KMS-11 (cell line): ENCODE measurements around the gene DRC1.

Source experiments
- H2AFZ ChIP-seq: fragments of 200-600 bp; sonication (generic); 2 replicates; pipeline ENCODE4 v1.6.1; 2016; ENCODE audit warnings: antibody characterized with exemption, mixed run types, low read depth
- H3K27ac ChIP-seq: fragments of 200-600 bp; sonication (generic); 2 replicates; pipeline ENCODE4 v1.6.1; 2016; ENCODE audit warnings: mild to moderate bottlenecking, mixed run types
- H3K27me3 ChIP-seq: fragments of 200-600 bp; sonication (generic); 2 replicates; pipeline ENCODE4 v1.6.1; 2017; ENCODE audit warnings: mild to moderate bottlenecking, low read depth, mixed run types, moderate library complexity; ENCODE audit not compliant: insufficient read depth
- H3K36me3 ChIP-seq: fragments of 200-600 bp; sonication (generic); 2 replicates; pipeline ENCODE4 v1.6.1; 2017; ENCODE audit warnings: mild to moderate bottlenecking, mixed run types; ENCODE audit not compliant: insufficient read depth
- H3K4me1 ChIP-seq: fragments of 200-600 bp; sonication (generic); 2 replicates; pipeline ENCODE4 v1.6.1; 2016; ENCODE audit warnings: mild to moderate bottlenecking, low read depth, mixed run types; ENCODE audit not compliant: poor library complexity, severe bottlenecking
- H3K4me2 ChIP-seq: fragments of 200-600 bp; sonication (generic); 2 replicates; pipeline ENCODE4 v1.7.0; 2016; ENCODE audit warnings: mild to moderate bottlenecking, mixed run types
- H3K4me3 ChIP-seq: fragments of 200-600 bp; sonication (generic); IDR thresholded peaks from 2 replicates; pipeline ENCODE4 v1.6.1; 2017; ENCODE audit warnings: low read depth, low read length, mixed read lengths; ENCODE audit not compliant: insufficient read depth
- H3K79me2 ChIP-seq: fragments of 200-600 bp; sonication (generic); 2 replicates; pipeline ENCODE4 v1.6.1; 2016; ENCODE audit warnings: low read depth, mixed run types; ENCODE audit not compliant: insufficient read depth
- H3K9ac ChIP-seq: fragments of 200-600 bp; sonication (generic); 2 replicates; pipeline ENCODE4 v1.6.1; 2016; ENCODE audit warnings: mild to moderate bottlenecking, mixed run types
- H4K20me1 ChIP-seq: fragments of 200-600 bp; sonication (generic); 2 replicates; pipeline ENCODE4 v1.6.1; 2016; ENCODE audit warnings: mild to moderate bottlenecking, mixed run types; ENCODE audit not compliant: insufficient read depth
- CTCF ChIP-seq: fragments of 200-600 bp; sonication (generic); conservative IDR thresholded peaks from 2 replicates; pipeline ENCODE4 v1.6.1; 2017; ENCODE audit warnings: low read depth, mild to moderate bottlenecking, antibody characterized with exemption, low read length, moderate library complexity, mixed read lengths

The DRC1 gene

GRCh38 chr2:26376799-26377198, 24.9 kb upstream of the DRC1 start:
- Histone ChIP-seq H3K4me2 (no peak overlapping the region), H3K4me3 (no peak overlapping the region), H4K20me1 (no peaks in the 10 kb centered on the region), H3K79me2 (no peaks in the 10 kb centered on the region), H3K36me3 (no peaks in the 10 kb centered on the region), H3K4me1 (no peaks in the 10 kb centered on the region), H3K27ac (no peak overlapping the region), H3K9ac (no peak overlapping the region), H3K27me3 (no peaks in the 10 kb centered on the region), H2AFZ (no peak overlapping the region)
- no peak for TF ChIP-seq CTCF

- no peak overlapping the region for H3K4me2 ChIP-seq
- H3K9ac ChIP-seq, result no peak overlapping the region
- no peak for TF ChIP-seq CTCF
- H3K36me3 ChIP-seq, result no peaks in the 10 kb centered on the region
- H3K4me3 ChIP-seq, result no peak overlapping the region
- no peaks in the 10 kb centered on the region for H4K20me1 ChIP-seq
- H2AFZ ChIP-seq, result no peak overlapping the region
- peaks cover 4% of the 10 kb centered on the region for H3K4me1 ChIP-seq
- H3K79me2 ChIP-seq, result no peaks in the 10 kb centered on the region
- H3K27ac ChIP-seq, result no peak overlapping the region
- no peaks in the 10 kb centered on the region for H3K27me3 ChIP-seq
Observed at GRCh38 chr2:26380281-26380680, 21.4 kb upstream of the DRC1 start.

- no peaks in the 10 kb centered on the region for H3K27me3 ChIP-seq
- no peak overlapping the region for H3K4me3 ChIP-seq
- no peak overlapping the region for H3K9ac ChIP-seq
- H3K79me2 ChIP-seq, result no peaks in the 10 kb centered on the region
- H3K27ac ChIP-seq, result no peak overlapping the region
- no peak for TF ChIP-seq CTCF
- H3K36me3 ChIP-seq, result no peaks in the 10 kb centered on the region
- H3K4me2 ChIP-seq, result no peak overlapping the region
- no peak overlapping the region for H2AFZ ChIP-seq
- no peaks in the 10 kb centered on the region for H4K20me1 ChIP-seq
- peaks cover 4% of the 10 kb centered on the region for H3K4me1 ChIP-seq
Observed at GRCh38 chr2:26382564-26382963, 19.2 kb upstream of the DRC1 start.

- no peak for TF ChIP-seq CTCF
- Histone ChIP-seq H3K36me3 (no peaks in the 10 kb centered on the region; the same call in 1 of the 2 replicates), H2AFZ (no peak overlapping the region)
Observed at GRCh38 chr2:26384183-26384582, 17.5 kb upstream of the DRC1 start.

More at GRCh38 chr2:26384183-26384582, 17.5 kb upstream of the DRC1 start:
- Histone ChIP-seq H3K79me2 (no peaks in the 10 kb centered on the region), H3K27me3 (no peaks in the 10 kb centered on the region), H3K4me1 (peaks cover 4% of the 10 kb centered on the region), H3K4me2 (no peak overlapping the region), H3K4me3 (no peak overlapping the region), H3K9ac (no peak overlapping the region), H3K27ac (no peak overlapping the region), H4K20me1 (no peaks in the 10 kb centered on the region)
